ENCODE measurements around the gene DNAJB8.

Gene DNAJB8

DNA sequence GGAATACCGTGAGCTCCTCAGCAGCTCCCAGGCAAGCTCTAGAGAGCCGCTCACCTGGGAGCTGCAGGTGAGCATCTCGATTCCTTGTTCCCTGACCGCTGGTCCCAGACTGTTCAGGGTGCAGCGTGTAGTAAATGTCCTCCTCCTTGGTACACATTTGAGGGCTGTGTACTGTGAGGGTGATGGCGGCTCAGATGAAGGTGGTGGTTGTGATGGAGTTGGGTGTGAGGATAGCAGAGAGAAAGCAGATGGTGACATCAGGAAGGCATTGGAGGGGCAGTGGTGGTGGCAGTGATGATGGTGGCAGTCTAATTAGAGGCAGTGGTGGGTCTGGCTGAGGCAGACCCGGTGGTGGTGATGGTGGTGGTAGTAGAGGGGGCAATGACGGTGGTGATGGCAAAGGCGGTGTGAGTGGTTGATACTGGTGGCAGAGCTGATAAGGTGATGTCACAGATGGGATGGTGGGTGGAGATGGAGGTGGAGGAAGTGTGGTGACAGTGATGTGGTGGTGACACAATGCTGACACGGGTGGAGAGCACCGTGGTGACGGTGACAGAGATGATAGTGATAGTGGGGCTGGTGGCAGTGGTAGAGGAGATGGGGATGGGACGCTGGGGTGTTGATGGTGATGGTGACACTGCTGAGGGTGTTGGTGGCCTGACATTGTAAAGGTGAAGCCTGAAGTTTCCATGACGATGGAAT lies at the start of gene DNAJB8:
Gene DNAJB8 (minus strand): TSS at position 51 of the 702 bp plus-strand sequence. CDS start 3,645 bp downstream, outside the sequence.
- no peak within 1 kb of the TSS for H3K4me3 Mint-ChIP-seq
- no peaks in the 10 kb centered on the region for H3K36me3 Mint-ChIP-seq (ENCODE audit: low read depth)
- H3K9me3 Mint-ChIP-seq = no peaks in the 10 kb centered on the region
- no peak within 1 kb of the TSS for H3K27ac Mint-ChIP-seq
- peaks cover 4% of the 10 kb centered on the region for H3K27me3 Mint-ChIP-seq (ENCODE audit: low read depth)
- DNase-seq (ENCODE audit: low spot score) = peak; percentile 48
- H3K4me1 Mint-ChIP-seq (ENCODE audit: low read depth) = peaks cover 6% of the 10 kb centered on the region

DNA sequence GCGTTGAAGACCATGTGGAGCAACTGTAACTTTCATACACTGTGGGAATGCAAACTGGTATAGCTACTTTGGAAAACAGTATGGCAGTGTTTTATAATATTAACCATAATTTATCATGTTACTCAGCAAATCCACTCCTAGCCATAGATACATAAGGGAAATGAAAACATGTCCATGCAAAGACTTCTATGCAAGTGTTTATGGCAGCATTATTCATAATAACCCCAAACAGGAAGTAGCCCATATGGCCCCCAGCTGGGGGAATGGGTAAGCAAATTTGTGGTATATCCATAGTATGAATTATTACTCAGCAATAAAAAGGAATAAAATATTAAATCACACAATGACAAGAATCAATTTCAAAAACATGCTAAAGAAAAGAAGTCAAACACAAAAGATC lies 49.3 kb upstream of the DNAJB8 start:
- no peak overlapping the region for H3K27ac Mint-ChIP-seq
- H3K36me3 Mint-ChIP-seq (ENCODE audit: low read depth) = no peaks in the 10 kb centered on the region
- H3K4me3 Mint-ChIP-seq = no peak overlapping the region
- peaks cover 21% of the 10 kb centered on the region for H3K27me3 Mint-ChIP-seq (ENCODE audit: low read depth)
- DNase-seq (ENCODE audit: low spot score) = no peak
- H3K9me3 Mint-ChIP-seq = peaks cover 11% of the 10 kb centered on the region
- H3K4me1 Mint-ChIP-seq (ENCODE audit: low read depth) = no peaks in the 10 kb centered on the region

DNA sequence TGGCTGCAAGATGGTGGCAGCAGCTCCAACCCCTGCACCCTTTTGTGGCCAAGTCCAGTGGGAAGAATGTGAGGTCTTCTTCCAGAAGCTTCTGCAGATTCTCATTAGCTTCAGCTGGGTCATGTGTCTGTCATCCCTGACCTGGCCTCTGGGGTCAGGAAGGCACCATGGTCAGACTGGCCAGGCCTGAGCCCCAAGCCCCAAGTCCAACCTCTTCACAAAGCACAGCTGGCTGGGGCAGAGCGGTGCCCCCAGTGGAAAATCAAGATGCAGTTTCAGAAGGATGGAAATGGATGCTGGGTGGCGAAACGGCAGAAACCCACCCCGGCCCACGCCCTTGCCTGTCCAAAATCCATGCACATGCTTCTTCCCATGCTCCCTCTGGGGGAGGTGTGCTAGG lies 42.2 kb upstream of the DNAJB8 start:
- Mint-ChIP-seq H3K27ac (no peak overlapping the region), H3K27me3 (ENCODE audit: low read depth) (peaks cover 8% of the 10 kb centered on the region), H3K36me3 (ENCODE audit: low read depth) (no peaks in the 10 kb centered on the region), H3K9me3 (peaks cover 2% of the 10 kb centered on the region), H3K4me1 (ENCODE audit: low read depth) (no peaks in the 10 kb centered on the region), H3K4me3 (no peak overlapping the region)
- DNase-seq (ENCODE audit: low spot score) = no peak

DNA sequence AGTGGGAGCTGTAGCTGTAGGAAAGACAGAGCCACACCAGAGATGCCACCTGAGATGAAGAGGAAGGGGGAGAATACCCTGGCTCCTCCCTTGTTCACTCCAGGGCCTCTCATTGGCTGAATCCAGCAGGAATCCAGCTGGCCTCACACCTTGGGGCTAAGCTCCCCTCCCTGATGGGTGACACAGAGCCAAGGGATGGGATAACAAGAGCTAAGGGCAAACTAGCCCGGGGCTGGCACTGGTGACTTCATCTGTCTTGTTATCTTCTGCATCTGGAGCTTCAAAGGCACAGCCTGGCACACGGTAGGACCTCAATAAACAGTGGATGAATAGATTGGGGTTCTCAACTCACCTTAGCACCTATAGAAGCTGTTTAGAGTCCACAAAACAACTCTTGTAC lies 40.1 kb upstream of the DNAJB8 start:
- Mint-ChIP-seq H3K27ac (no peak overlapping the region), H3K9me3 (no peaks in the 10 kb centered on the region), H3K4me3 (no peak overlapping the region), H3K27me3 (ENCODE audit: low read depth) (peaks cover 2% of the 10 kb centered on the region), H3K36me3 (ENCODE audit: low read depth) (no peaks in the 10 kb centered on the region), H3K4me1 (ENCODE audit: low read depth) (no peaks in the 10 kb centered on the region)
- DNase-seq (ENCODE audit: low spot score) = no peak

GRCh38 chr3:128505771-128506170 lies 39.1 kb upstream of the DNAJB8 start:
- H3K9me3 Mint-ChIP-seq = no peaks in the 10 kb centered on the region
- H3K27ac Mint-ChIP-seq = no peak overlapping the region
- H3K36me3 Mint-ChIP-seq (ENCODE audit: low read depth) = no peaks in the 10 kb centered on the region
- H3K27me3 Mint-ChIP-seq (ENCODE audit: low read depth) = peaks cover 9% of the 10 kb centered on the region
- H3K4me1 Mint-ChIP-seq (ENCODE audit: low read depth) = no peaks in the 10 kb centered on the region
- no peak overlapping the region for H3K4me3 Mint-ChIP-seq
- no peak for DNase-seq (ENCODE audit: low spot score)

- Mint-ChIP-seq H3K4me1 (ENCODE audit: low read depth) (no peaks in the 10 kb centered on the region), H3K27ac (no peak overlapping the region), H3K36me3 (ENCODE audit: low read depth) (no peaks in the 10 kb centered on the region), H3K9me3 (no peaks in the 10 kb centered on the region), H3K4me3 (no peak overlapping the region), H3K27me3 (ENCODE audit: low read depth) (peaks cover 13% of the 10 kb centered on the region)
- DNase-seq (ENCODE audit: low spot score) = no peak
Measured at GRCh38 chr3:128504963-128505730, 38.5 kb upstream of the DNAJB8 start.

DNA sequence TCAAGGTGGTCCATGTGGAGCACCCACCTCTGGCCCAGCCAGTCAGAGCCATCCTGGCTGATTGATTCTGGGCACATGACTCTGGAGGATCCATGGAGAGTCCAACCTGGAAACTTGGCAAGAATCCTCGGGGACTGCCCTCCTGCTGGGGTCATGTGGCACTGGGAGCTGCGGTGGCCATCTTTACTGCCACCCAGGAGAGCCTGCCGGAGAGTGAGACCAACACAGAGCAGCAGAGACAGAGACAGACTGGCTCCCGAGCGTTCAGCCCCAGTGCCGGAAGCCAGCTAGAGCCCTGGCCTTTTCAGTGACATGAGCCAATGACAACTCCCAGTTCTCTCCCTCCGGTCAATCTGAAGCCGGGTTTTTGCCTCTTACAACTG lies 37.8 kb upstream of the DNAJB8 start:
- DNase-seq (ENCODE audit: low spot score) = no peak
- Mint-ChIP-seq H3K36me3 (ENCODE audit: low read depth) (no peaks in the 10 kb centered on the region), H3K4me3 (no peak overlapping the region), H3K27me3 (ENCODE audit: low read depth) (peaks cover 19% of the 10 kb centered on the region), H3K27ac (no peak overlapping the region), H3K4me1 (ENCODE audit: low read depth) (no peaks in the 10 kb centered on the region), H3K9me3 (no peaks in the 10 kb centered on the region)

GRCh38 chr3:128503751-128504532 lies 37.3 kb upstream of the DNAJB8 start:
- Mint-ChIP-seq H3K4me1 (ENCODE audit: low read depth) (no peaks in the 10 kb centered on the region), H3K9me3 (no peaks in the 10 kb centered on the region), H3K4me3 (no peak overlapping the region), H3K27me3 (ENCODE audit: low read depth) (peaks cover 22% of the 10 kb centered on the region), H3K27ac (no peak overlapping the region), H3K36me3 (ENCODE audit: low read depth) (no peaks in the 10 kb centered on the region)
- no peak for DNase-seq (ENCODE audit: low spot score)

DNA sequence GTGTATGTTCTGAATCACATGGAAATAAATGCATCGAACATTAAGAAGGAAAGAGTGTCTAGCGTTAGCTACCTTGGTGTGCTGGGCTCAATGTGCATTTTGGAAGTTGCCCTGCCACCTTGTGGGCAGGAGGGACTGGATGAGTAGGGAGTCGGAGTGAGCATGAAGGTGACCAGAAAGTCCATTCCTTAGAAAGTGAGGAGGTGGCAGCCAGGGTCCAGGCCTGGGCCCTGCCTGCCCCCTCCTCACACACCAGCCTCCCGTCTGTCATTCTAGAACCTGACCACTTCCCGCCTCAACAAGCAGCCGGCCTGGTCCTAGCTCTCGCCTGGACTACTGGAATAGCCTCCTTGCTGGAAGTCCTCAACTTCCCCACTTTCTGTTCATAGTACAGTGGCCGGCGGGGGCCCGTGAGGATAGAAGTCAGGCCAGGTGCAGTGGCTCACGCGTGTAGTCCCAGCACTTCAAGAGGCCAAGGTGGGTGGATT lies 36.5 kb upstream of the DNAJB8 start:
- no peak for DNase-seq (ENCODE audit: low spot score)
- Mint-ChIP-seq H3K27me3 (ENCODE audit: low read depth) (peaks cover 30% of the 10 kb centered on the region), H3K4me1 (ENCODE audit: low read depth) (no peaks in the 10 kb centered on the region), H3K36me3 (ENCODE audit: low read depth) (no peaks in the 10 kb centered on the region), H3K9me3 (no peaks in the 10 kb centered on the region), H3K4me3 (no peak overlapping the region), H3K27ac (no peak overlapping the region)

- Mint-ChIP-seq H3K27ac (no peak overlapping the region), H3K9me3 (no peaks in the 10 kb centered on the region), H3K4me3 (no peak overlapping the region), H3K36me3 (ENCODE audit: low read depth) (no peaks in the 10 kb centered on the region), H3K4me1 (ENCODE audit: low read depth) (no peaks in the 10 kb centered on the region), H3K27me3 (ENCODE audit: low read depth) (peaks cover 30% of the 10 kb centered on the region)
- DNase-seq (ENCODE audit: low spot score) = no peak
Measured at GRCh38 chr3:128502712-128503111, 36.0 kb upstream of the DNAJB8 start.

DNA sequence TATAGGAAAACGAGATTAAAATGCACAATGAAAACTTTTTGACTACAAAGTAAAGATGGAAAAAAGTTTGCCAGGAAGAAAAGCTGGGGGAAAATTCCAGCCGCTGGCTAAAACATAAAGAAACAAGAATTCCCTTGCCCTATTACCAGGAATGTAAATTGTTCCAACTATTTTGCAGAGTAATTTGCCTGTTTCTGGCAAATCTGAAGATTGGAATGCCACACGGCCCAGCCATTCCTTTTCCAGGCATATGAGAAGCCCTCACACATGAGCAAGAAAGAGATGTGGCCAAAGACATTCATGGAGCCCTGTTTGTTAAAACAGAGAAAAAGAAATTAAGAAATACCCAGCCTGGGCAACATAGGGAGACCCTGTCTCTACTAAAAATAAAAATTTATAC lies 34.7 kb upstream of the DNAJB8 start:
- Mint-ChIP-seq H3K4me1 (ENCODE audit: low read depth) (no peaks in the 10 kb centered on the region), H3K27ac (no peak overlapping the region), H3K36me3 (ENCODE audit: low read depth) (no peaks in the 10 kb centered on the region), H3K27me3 (ENCODE audit: low read depth) (peaks cover 39% of the 10 kb centered on the region), H3K4me3 (no peak overlapping the region), H3K9me3 (no peaks in the 10 kb centered on the region)
- DNase-seq (ENCODE audit: low spot score) = no peak

DNA sequence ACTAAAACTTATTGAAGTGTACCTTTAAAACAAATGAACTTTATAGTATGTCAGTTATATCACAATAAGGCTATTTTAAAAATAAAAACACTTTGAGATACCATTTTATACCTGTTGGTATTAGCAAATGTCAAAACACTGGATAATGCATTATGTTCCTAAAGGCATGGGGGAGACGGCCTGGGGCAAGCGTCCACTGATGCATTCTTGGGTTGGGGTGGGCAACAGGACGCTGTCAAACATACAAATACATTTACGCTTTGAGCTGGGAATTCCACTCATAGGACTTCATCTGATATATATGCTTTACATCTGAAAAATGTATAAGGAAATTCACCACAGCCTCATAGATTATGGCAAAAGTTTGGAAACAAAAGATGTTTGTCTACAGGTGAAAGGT lies 33.9 kb upstream of the DNAJB8 start:
- no peaks in the 10 kb centered on the region for H3K9me3 Mint-ChIP-seq
- H3K4me1 Mint-ChIP-seq (ENCODE audit: low read depth) = no peaks in the 10 kb centered on the region
- no peak overlapping the region for H3K27ac Mint-ChIP-seq
- DNase-seq (ENCODE audit: low spot score) = no peak
- no peak overlapping the region for H3K4me3 Mint-ChIP-seq
- no peaks in the 10 kb centered on the region for H3K36me3 Mint-ChIP-seq (ENCODE audit: low read depth)
- H3K27me3 Mint-ChIP-seq (ENCODE audit: low read depth) = peaks cover 45% of the 10 kb centered on the region

DNA sequence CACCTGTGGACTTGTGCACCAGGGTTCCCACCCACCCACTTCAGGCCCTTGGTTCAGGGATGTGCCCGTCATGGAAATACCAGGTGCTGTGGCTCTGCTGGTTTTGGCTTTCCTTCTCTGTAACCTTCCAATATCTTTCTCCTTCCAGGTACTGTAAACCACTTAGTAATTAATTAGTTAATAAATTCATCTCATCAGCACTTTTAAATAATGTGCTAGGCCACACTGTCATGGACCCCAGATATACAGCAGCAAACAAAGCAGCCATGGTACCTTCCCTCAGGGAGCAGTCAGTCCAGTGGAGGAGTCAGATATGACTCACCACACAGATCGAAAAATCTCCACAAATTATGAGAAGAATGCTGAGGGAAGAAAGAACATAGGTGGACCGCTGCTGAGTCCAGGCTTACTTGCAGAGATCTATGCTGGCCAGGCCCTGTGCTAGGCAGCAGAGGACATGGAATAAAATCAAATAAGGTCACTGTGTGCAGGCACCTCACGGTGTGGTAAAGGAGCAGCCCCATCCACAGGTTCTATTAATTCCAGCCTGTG lies 33.1 kb upstream of the DNAJB8 start:
- Mint-ChIP-seq H3K4me3 (no peak overlapping the region), H3K9me3 (no peaks in the 10 kb centered on the region), H3K4me1 (ENCODE audit: low read depth) (no peaks in the 10 kb centered on the region), H3K27me3 (ENCODE audit: low read depth) (peaks cover 51% of the 10 kb centered on the region), H3K36me3 (ENCODE audit: low read depth) (no peaks in the 10 kb centered on the region), H3K27ac (no peak overlapping the region)
- DNase-seq (ENCODE audit: low spot score) = no peak

Measured in T-helper 2 cell treated with Interferon-gamma antibody and Interleukin-4, amounts not matched to agents 5 μg/mL and 100 μg/mL, for 36 hours (primary cell).